ENCODE data around the gene MAGI3.
"Not testable (repeated sequence)": the region's sequence is repeated elsewhere in the genome, so short reads cannot be mapped to it uniquely, and the experiment has no call there.

MAGI3 gene

GRCh38 chr1:113681596-113682337 lies 291.5 kb downstream of the MAGI3 start:
- in situ Hi-C loops (cut with MboI; ENCODE audit: low sequenced_read_pairs): no loop called here

- in situ Hi-C loops (cut with MboI; ENCODE audit: low sequenced_read_pairs): no loop called here
Observed at GRCh38 chr1:113683384-113684152, 293.3 kb downstream of the MAGI3 start.

- in situ Hi-C loops (cut with MboI; ENCODE audit: low sequenced_read_pairs): no loop called here
Observed at GRCh38 chr1:113684153-113684541, 293.8 kb downstream of the MAGI3 start.

GRCh38 chr1:113686891-113687618 lies 296.7 kb downstream of the MAGI3 start:
- in situ Hi-C loops (cut with MboI; ENCODE audit: low sequenced_read_pairs): no loop called here

GRCh38 chr1:113691184-113691583 lies 300.9 kb downstream of the MAGI3 start:
- in situ Hi-C loops (cut with MboI; ENCODE audit: low sequenced_read_pairs): no loop called here

GRCh38 chr1:113692342-113692741 lies 302.0 kb downstream of the MAGI3 start:
- in situ Hi-C loops (cut with MboI; ENCODE audit: low sequenced_read_pairs): no loop called here

- in situ Hi-C loops (cut with MboI; ENCODE audit: low sequenced_read_pairs): no loop called here
Observed at GRCh38 chr1:113692824-113693431, 302.6 kb downstream of the MAGI3 start.

- in situ Hi-C loops (cut with MboI; ENCODE audit: low sequenced_read_pairs): no loop called here
Observed at GRCh38 chr1:113694910-113695309, 304.6 kb downstream of the MAGI3 start.

GRCh38 chr1:113701429-113701828 lies 311.1 kb downstream of the MAGI3 start:
- in situ Hi-C loops (cut with MboI; ENCODE audit: low sequenced_read_pairs): no loop called here

- in situ Hi-C loops (cut with MboI; ENCODE audit: low sequenced_read_pairs): no loop called here
Observed at GRCh38 chr1:113714606-113715269, 324.4 kb downstream of the MAGI3 start.

- in situ Hi-C loops (cut with MboI; ENCODE audit: low sequenced_read_pairs): not testable (repeated sequence)
Observed at GRCh38 chr1:113717506-113717905, 327.2 kb downstream of the MAGI3 start.

- in situ Hi-C loops (cut with MboI; ENCODE audit: low sequenced_read_pairs): not testable (repeated sequence)
Observed at GRCh38 chr1:113718621-113719020, 328.3 kb downstream of the MAGI3 start.

- in situ Hi-C loops (cut with MboI; ENCODE audit: low sequenced_read_pairs): no loop called here
Observed at GRCh38 chr1:113721010-113721409, 330.7 kb downstream of the MAGI3 start.

- in situ Hi-C loops (cut with MboI; ENCODE audit: low sequenced_read_pairs): no loop called here
Observed at GRCh38 chr1:113732802-113733201, 342.5 kb downstream of the MAGI3 start.

- in situ Hi-C loops (cut with MboI; ENCODE audit: low sequenced_read_pairs): no loop called here
Observed at GRCh38 chr1:113734357-113735055, 344.2 kb downstream of the MAGI3 start.

All from hTERT RPE-1 (cell line).